Liver (tissue), 9 donors: ENCODE results near the gene UCHL3. TPM values are rescaled to one million over a fixed set of nuclear protein-coding genes. Genes with fewer than 3 reads are reported as not detected.

Experiments
- DNase-seq: peaks from one replicate; pipeline ENCODE4 v3.0.0-alpha.2; 2017; ENCODE audit warnings: low spot score
- H3K27ac ChIP-seq, 2 donors: one replicate each; pipeline ENCODE4 v1.7.0; 2013; ENCODE audit warnings: inconsistent platforms in 2 of 2, low read length in 2 of 2, control low read depth in 1 of 2, low read depth in 1 of 2, mild to moderate bottlenecking in 1 of 2
- H3K27me3 ChIP-seq, 4 donors: one replicate each; pipeline versions ENCODE4 v1.6.1 to v1.7.0; 2013; ENCODE audit warnings: low read length in 3 of 4, inconsistent platforms in 1 of 4, mild to moderate bottlenecking in 1 of 4, moderate library complexity in 1 of 4; ENCODE audit not compliant: control insufficient read depth in 4 of 4, insufficient read depth in 4 of 4
- H3K36me3 ChIP-seq, 4 donors: one replicate each; pipeline versions ENCODE4 v1.6.1 to v1.7.0; 2013; ENCODE audit warnings: low read length in 3 of 4, mild to moderate bottlenecking in 3 of 4, low read depth in 1 of 4, moderate library complexity in 1 of 4; ENCODE audit not compliant: control insufficient read depth in 4 of 4, insufficient read depth in 3 of 4
- H3K4me1 ChIP-seq, 4 donors: one replicate each; pipeline versions ENCODE4 v1.6.1 to v1.7.0; 2013; ENCODE audit warnings: low read length in 3 of 4, mild to moderate bottlenecking in 3 of 4, moderate library complexity in 1 of 4; ENCODE audit not compliant: control insufficient read depth in 4 of 4, insufficient read depth in 4 of 4
- H3K4me3 ChIP-seq, 3 donors: one replicate each; pipeline versions ENCODE4 v1.6.1 to v1.7.0; 2013; ENCODE audit warnings: low read length in 3 of 3, control low read depth in 1 of 3, low read depth in 1 of 3, mild to moderate bottlenecking in 1 of 3
- H3K9ac ChIP-seq, 2 donors: one replicate each; pipeline ENCODE4 v1.7.0; 2013; ENCODE audit warnings: low read length in 2 of 2, mild to moderate bottlenecking in 2 of 2, moderate library complexity in 2 of 2, control low read depth in 1 of 2, low read depth in 1 of 2
- H3K9me3 ChIP-seq, 4 donors: one replicate each; pipeline versions ENCODE4 v1.6.1 to v1.7.0; 2013; ENCODE audit warnings: low read length in 3 of 4; ENCODE audit not compliant: control insufficient read depth in 4 of 4
- EGR1 ChIP-seq, 2 donors: IDR thresholded peaks; 2 replicates each; pipeline ENCODE4 v1.6.1; 2016 to 2018; ENCODE audit warnings: antibody characterized with exemption in 2 of 2, low read depth in 2 of 2
- FOXA2 ChIP-seq: IDR thresholded peaks from 2 replicates; pipeline ENCODE4 v1.6.1; 2016; ENCODE audit warnings: antibody characterized with exemption
- HNF4A ChIP-seq, 2 donors: conservative IDR thresholded peaks; 2 replicates each; pipeline ENCODE4 v1.6.1; 2016; ENCODE audit warnings: antibody characterized with exemption in 2 of 2, mild to moderate bottlenecking in 2 of 2
- JUND ChIP-seq, 2 donors: IDR thresholded peaks; 2 replicates each; pipeline ENCODE4 v1.6.1; 2016; ENCODE audit warnings: antibody characterized with exemption in 2 of 2
- NR2F2 ChIP-seq: IDR thresholded peaks from 2 replicates; pipeline ENCODE4 v1.6.1; 2016; ENCODE audit warnings: antibody characterized with exemption
- RAD21 ChIP-seq, 2 donors: IDR thresholded peaks; 2 replicates each; pipeline ENCODE4 v1.6.1; 2016; ENCODE audit warnings: antibody characterized with exemption in 2 of 2, mild to moderate bottlenecking in 2 of 2
- RXRA ChIP-seq, 2 donors: IDR thresholded peaks; 2 replicates each; pipeline ENCODE4 v1.6.1; 2017 to 2018; ENCODE audit warnings: antibody characterized with exemption in 2 of 2, mild to moderate bottlenecking in 1 of 2
- TAF1 ChIP-seq: conservative IDR thresholded peaks from 2 replicates; pipeline ENCODE4 v1.6.1; 2016; ENCODE audit warnings: antibody characterized with exemption, mild to moderate bottlenecking
- YY1 ChIP-seq: IDR thresholded peaks from 2 replicates; pipeline ENCODE4 v1.6.1; 2016; ENCODE audit warnings: antibody characterized with exemption, mild to moderate bottlenecking
- WGBS: extraction: QIAGEN DNeasy Blood & Tissue Kit; methylation state at CpG from one replicate; pipeline ENCODE4 v1.1.7; 2013; 5-methylcytosine and 5-hydroxymethylcytosine counted together
- polyA plus RNA-seq, 2 donors: library from polyadenylated mRNA; stranded (reverse) in 1 of 2; unstranded in 1 of 2; fragments of 200-250 nt in 1 of 2; fragments of >200 nt in 1 of 2; fragmentation: Nextera tagmentation in 1 of 2; extraction: Ambion mirVana in 1 of 2; gene quantifications; one replicate each; pipeline versions ENCODE4 v1.2.1 to v1.2.3, GENCODE V29; 2013 to 2015
- total RNA-seq, 2 donors: library from RNA; depleted of rRNA; stranded (reverse); fragments of >200 nt; gene quantifications; one replicate each; pipeline ENCODE4 v1.2.3, GENCODE V29; 2014
- TF ChIP-seq, protein P1 (sequence below): IDR thresholded peaks from 2 replicates; pipeline ENCODE4 v1.6.1; 2016; ENCODE audit warnings: antibody characterized with exemption, mild to moderate bottlenecking
- TF ChIP-seq, protein P2 (sequence below): IDR thresholded peaks from 2 replicates; pipeline ENCODE4 v1.6.1; 2016; ENCODE audit warnings: antibody characterized with exemption
- donor health status: healthy.
- donor health status: healthy.
- donor health status: healthy.
- donor health status: healthy.
- donor health status: healthy.

UCHL3 gene
- total and polyA plus RNA-seq, 4 donors: 13.1 to 55.8 (median 19.7) TPM

DNA sequence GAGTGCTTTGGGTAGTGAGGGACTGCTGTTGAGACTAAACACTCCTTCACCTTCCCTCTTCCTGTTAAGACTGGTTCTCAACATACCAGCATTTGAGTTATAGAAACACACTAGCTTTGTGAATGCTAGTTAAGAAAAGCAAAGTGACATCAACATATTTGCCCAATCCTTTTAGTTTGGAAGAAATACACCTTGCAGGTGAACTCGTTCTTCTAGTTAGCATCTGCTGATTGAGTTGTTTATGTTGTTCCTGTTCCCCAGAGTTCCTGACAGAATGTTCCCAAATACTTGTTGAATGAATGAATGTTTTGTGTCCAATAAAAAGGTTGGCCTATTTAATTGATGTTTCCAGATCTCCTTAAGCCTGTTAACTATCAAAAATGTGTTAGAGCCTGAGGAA lies 93.6 kb downstream of the UCHL3 start:
- WGBS: 79% methylated on average over 1 of the region's 1 CpG
- H3K9me3 ChIP-seq: no peaks in the 10 kb centered on the region
- H3K27ac ChIP-seq: no peak overlapping the region
- no peak overlapping the region for H3K4me3 ChIP-seq
- no peaks in the 10 kb centered on the region for H3K36me3 ChIP-seq
- no peak for TF ChIP-seq EGR1 (IDR thresholded peaks at IDR 0.05; ENCODE audit: low read depth in 2 of 2)
- TF ChIP-seq RAD21 (IDR thresholded peaks at IDR 0.05): no peak
- no peak for TF ChIP-seq RXRA (IDR thresholded peaks at IDR 0.05)
- TF ChIP-seq HNF4A (conservative IDR thresholded peaks at IDR 0.05): no peak
- no peak for TF ChIP-seq JUND (IDR thresholded peaks at IDR 0.05)
- TF ChIP-seq TAF1: no peak
- no peak overlapping the region for H3K9ac ChIP-seq
- H3K4me1 ChIP-seq: no peaks in the 10 kb centered on the region
- no peak for DNase-seq
- no peaks in the 10 kb centered on the region for H3K27me3 ChIP-seq

DNA sequence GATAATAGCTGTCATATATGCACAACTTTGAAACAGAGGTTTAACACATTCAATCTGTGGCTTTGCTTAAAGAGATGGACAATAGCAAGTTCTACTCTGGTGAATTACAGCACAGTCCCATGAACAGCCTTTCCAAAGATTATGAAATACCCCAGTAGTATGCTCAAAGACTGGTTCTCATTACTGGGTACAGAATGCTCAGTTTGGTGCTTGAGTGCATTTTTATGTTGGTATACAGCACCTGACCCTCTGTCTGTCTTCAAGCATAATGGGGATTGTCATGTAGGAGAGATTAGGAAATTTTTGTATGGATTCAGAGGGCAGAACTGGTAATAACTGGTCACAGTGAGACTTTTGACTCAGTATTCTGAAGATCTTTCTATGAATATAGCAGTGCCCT lies 94.1 kb downstream of the UCHL3 start:
- DNase-seq: no peak
- no peak overlapping the region for H3K27ac ChIP-seq
- no peak for TF ChIP-seq RAD21 (IDR thresholded peaks at IDR 0.05)
- no peak for TF ChIP-seq TAF1
- TF ChIP-seq NR2F2: no peak
- H3K27me3 ChIP-seq: no peaks in the 10 kb centered on the region
- H3K9me3 ChIP-seq: no peaks in the 10 kb centered on the region
- no peak overlapping the region for H3K9ac ChIP-seq
- no peak overlapping the region for H3K4me3 ChIP-seq
- no peaks in the 10 kb centered on the region for H3K4me1 ChIP-seq
- H3K36me3 ChIP-seq: no peaks in the 10 kb centered on the region

DNA sequence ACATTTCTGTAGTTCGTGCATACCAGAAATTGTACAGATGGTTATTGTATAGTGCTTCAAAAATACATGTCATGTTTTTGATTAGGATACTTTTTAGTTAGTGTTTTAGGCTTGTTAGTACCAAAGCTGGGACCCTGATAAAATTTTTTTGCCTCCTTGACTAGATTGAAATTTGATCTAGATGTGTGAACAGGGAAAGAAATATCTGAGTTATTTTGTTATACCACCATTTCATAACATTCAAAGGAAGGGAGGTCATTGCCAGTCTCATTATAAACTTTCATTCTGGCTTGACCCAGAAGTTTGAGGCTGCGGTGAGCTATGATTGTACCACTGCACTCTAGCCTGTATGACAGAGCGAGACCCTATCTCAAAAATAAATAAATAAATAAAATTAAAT lies 95.5 kb downstream of the UCHL3 start:
- no peaks in the 10 kb centered on the region for H3K27me3 ChIP-seq
- no peak overlapping the region for H3K9ac ChIP-seq
- H3K9me3 ChIP-seq: no peaks in the 10 kb centered on the region
- WGBS: 92% methylated on average over 3 of the region's 3 CpGs
- no peak for DNase-seq
- no peaks in the 10 kb centered on the region for H3K4me1 ChIP-seq
- H3K36me3 ChIP-seq: no peaks in the 10 kb centered on the region
- TF ChIP-seq YY1 (no peak), FOXA2 (no peak), RAD21 (IDR thresholded peaks at IDR 0.05) (no peak)
- TF ChIP-seq, protein P1, sequence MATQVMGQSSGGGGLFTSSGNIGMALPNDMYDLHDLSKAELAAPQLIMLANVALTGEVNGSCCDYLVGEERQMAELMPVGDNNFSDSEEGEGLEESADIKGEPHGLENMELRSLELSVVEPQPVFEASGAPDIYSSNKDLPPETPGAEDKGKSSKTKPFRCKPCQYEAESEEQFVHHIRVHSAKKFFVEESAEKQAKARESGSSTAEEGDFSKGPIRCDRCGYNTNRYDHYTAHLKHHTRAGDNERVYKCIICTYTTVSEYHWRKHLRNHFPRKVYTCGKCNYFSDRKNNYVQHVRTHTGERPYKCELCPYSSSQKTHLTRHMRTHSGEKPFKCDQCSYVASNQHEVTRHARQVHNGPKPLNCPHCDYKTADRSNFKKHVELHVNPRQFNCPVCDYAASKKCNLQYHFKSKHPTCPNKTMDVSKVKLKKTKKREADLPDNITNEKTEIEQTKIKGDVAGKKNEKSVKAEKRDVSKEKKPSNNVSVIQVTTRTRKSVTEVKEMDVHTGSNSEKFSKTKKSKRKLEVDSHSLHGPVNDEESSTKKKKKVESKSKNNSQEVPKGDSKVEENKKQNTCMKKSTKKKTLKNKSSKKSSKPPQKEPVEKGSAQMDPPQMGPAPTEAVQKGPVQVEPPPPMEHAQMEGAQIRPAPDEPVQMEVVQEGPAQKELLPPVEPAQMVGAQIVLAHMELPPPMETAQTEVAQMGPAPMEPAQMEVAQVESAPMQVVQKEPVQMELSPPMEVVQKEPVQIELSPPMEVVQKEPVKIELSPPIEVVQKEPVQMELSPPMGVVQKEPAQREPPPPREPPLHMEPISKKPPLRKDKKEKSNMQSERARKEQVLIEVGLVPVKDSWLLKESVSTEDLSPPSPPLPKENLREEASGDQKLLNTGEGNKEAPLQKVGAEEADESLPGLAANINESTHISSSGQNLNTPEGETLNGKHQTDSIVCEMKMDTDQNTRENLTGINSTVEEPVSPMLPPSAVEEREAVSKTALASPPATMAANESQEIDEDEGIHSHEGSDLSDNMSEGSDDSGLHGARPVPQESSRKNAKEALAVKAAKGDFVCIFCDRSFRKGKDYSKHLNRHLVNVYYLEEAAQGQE: no peak
- TF ChIP-seq, protein P2, sequence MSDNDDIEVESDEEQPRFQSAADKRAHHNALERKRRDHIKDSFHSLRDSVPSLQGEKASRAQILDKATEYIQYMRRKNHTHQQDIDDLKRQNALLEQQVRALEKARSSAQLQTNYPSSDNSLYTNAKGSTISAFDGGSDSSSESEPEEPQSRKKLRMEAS: no peak
- no peak overlapping the region for H3K4me3 ChIP-seq
- no peak overlapping the region for H3K27ac ChIP-seq
